ENCODE data around the gene CEP170.
"Not testable (repeated sequence)": the region's sequence is repeated elsewhere in the genome, so short reads cannot be mapped to it uniquely, and the experiment has no call there.

DNA sequence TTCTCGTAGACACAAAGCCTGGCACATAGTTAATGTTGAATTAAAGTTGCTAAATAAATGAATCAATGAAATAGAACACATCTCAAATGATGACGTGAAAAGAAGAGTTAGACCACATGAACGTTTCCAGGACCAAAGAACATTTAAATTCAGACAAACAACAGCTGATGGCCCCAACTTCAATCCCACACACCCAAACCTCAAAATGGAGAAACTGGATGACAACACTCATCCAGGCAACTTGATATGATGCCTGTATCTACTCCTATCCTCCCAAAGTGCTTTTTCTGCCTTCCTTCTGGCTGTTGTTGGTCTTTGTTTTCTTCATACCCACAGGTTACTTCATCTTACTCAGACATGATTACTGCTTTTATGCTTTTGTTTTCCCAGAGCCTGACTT lies 71.9 kb downstream of the CEP170 start:
- TF ChIP-seq, protein P1, sequence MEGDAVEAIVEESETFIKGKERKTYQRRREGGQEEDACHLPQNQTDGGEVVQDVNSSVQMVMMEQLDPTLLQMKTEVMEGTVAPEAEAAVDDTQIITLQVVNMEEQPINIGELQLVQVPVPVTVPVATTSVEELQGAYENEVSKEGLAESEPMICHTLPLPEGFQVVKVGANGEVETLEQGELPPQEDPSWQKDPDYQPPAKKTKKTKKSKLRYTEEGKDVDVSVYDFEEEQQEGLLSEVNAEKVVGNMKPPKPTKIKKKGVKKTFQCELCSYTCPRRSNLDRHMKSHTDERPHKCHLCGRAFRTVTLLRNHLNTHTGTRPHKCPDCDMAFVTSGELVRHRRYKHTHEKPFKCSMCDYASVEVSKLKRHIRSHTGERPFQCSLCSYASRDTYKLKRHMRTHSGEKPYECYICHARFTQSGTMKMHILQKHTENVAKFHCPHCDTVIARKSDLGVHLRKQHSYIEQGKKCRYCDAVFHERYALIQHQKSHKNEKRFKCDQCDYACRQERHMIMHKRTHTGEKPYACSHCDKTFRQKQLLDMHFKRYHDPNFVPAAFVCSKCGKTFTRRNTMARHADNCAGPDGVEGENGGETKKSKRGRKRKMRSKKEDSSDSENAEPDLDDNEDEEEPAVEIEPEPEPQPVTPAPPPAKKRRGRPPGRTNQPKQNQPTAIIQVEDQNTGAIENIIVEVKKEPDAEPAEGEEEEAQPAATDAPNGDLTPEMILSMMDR (IDR thresholded peaks at IDR 0.05), result not testable (repeated sequence)
- not testable (repeated sequence) for TF ChIP-seq ZFX (IDR thresholded peaks at IDR 0.05; ENCODE audit: borderline replicate concordance)
